Tibial nerve (tissue), 3 donors: ENCODE results near the gene HARS2.
A peak's percentile ranks its signal among the peaks of the same experiment; 100 is the strongest.

Experiments
- POLR2A ChIP-seq, 2 donors: fragments of 450-650 bp; IDR thresholded peaks; one replicate each; pipeline ENCODE4 v1.6.1; 2017; ENCODE audit warnings: antibody characterized with exemption in 2 of 2, mild to moderate bottlenecking in 2 of 2, moderate library complexity in 2 of 2
- TF ChIP-seq, protein P1 (sequence below), 5 experiments: fragments of 200-600 bp in 3 of 5; fragments of 450-650 bp in 2 of 5; sonication (generic) in 3 of 5; IDR thresholded peaks; one replicate each; pipeline ENCODE4 v1.5.1; 2016 to 2019; ENCODE audit warnings: antibody characterized with exemption in 5 of 5, mild to moderate bottlenecking in 3 of 5, moderate library complexity in 2 of 5

DNA sequence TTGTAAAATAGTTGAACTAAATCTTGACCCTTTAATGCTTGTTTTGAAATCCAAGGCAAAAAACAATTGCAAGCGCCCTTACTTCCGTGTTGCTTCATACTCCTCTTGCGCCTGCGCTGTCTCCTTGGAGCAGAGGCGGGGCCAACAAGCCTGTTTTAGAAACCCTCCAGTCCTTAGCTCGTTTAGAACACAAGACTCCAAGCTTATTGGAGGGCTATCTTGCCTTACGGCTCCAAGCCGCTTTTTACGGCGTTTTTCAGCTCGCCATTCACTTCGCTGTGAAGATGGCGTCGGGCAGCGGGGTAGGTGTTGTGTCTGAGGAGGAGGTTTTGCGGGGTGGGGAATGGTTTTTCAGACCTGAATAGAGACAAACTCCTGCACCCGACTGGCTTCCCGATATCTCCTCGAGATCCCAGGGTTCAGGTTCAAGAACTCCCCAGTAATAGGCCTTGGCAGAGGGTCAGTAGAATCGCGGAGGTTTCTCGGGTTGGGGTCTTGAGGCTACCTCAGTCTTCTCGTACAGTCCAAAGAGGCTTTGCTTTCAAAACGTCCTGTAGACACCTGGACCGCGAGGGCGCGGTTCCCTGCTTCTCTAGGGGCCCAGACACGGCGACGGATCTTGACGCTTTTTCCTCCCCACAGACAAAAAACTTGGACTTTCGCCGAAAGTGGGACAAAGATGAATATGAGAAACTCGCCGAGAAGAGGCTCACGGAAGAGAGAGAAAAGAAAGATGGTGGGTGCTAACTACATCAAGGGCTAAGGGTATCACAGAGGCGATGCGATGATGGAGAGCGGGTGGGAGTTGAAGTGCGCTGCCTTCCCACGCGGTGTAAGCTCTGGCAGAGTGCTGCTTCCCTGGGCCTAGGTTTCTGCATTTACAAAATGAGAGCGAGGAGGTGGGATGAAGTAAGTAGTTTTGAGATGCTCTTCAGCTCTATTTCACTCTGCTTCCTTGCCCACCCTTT is 9.2 kb downstream of the HARS2 start, which contains the start of gene ZMAT2:
- TF ChIP-seq, protein P1, sequence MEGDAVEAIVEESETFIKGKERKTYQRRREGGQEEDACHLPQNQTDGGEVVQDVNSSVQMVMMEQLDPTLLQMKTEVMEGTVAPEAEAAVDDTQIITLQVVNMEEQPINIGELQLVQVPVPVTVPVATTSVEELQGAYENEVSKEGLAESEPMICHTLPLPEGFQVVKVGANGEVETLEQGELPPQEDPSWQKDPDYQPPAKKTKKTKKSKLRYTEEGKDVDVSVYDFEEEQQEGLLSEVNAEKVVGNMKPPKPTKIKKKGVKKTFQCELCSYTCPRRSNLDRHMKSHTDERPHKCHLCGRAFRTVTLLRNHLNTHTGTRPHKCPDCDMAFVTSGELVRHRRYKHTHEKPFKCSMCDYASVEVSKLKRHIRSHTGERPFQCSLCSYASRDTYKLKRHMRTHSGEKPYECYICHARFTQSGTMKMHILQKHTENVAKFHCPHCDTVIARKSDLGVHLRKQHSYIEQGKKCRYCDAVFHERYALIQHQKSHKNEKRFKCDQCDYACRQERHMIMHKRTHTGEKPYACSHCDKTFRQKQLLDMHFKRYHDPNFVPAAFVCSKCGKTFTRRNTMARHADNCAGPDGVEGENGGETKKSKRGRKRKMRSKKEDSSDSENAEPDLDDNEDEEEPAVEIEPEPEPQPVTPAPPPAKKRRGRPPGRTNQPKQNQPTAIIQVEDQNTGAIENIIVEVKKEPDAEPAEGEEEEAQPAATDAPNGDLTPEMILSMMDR (IDR thresholded peaks at IDR 0.05): peak in 1 of 5 experiments; percentile 43
- peak; percentile 55 to 78 for TF ChIP-seq POLR2A (IDR thresholded peaks at IDR 0.05)
